GM21390 (cell line): Measurements from ENCODE around the gene FCGR2B.
"Not testable (repeated sequence)": the region's sequence is repeated elsewhere in the genome, so short reads cannot be mapped to it uniquely, and the experiment has no call there.

Experiments
- ATAC-seq: cut with Tn5 transposase; IDR thresholded peaks from one replicate; pipeline ENCODE4 v1.9.1; 2021; ENCODE audit not compliant: unreplicated experiment

Gene FCGR2B

DNA sequence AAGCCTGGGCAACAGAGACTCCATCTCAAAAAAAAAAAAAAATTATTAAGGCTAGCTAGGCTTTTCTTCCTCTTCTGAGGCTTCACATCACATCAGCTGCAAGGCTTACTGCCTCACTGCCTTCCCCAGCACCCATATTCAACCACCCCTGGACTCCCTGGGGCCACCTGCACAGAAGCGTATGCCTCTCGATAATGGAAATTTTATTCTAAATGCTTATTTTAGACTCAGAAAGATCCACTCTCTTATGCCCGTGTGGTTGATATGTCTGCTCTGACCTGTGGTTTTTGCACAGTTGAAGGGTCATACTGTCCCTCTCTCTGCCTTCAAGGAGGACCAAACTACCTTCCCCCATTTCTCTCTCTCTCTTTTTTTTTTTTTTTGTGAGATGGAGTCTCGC lies 42.6 kb downstream of the FCGR2B start:
- no peak for ATAC-seq

DNA sequence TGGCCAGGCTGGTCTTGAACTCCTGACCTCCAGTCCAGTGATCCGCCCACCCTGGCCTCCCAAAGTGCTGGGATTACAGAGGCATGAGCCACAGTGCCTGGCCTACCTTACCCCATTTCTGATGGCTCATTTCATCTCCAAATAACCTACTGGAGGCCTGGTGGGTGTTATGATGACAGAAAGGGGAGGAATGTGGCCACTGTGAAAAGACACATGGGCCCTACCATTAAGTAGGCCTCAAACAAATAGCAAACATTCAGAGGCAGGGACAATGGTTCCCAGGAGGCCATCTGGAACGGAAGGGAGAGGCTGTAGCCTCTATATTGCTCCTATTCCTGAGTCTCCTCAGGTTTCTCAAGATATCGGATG lies 43.2 kb downstream of the FCGR2B start:
- no peak for ATAC-seq

DNA sequence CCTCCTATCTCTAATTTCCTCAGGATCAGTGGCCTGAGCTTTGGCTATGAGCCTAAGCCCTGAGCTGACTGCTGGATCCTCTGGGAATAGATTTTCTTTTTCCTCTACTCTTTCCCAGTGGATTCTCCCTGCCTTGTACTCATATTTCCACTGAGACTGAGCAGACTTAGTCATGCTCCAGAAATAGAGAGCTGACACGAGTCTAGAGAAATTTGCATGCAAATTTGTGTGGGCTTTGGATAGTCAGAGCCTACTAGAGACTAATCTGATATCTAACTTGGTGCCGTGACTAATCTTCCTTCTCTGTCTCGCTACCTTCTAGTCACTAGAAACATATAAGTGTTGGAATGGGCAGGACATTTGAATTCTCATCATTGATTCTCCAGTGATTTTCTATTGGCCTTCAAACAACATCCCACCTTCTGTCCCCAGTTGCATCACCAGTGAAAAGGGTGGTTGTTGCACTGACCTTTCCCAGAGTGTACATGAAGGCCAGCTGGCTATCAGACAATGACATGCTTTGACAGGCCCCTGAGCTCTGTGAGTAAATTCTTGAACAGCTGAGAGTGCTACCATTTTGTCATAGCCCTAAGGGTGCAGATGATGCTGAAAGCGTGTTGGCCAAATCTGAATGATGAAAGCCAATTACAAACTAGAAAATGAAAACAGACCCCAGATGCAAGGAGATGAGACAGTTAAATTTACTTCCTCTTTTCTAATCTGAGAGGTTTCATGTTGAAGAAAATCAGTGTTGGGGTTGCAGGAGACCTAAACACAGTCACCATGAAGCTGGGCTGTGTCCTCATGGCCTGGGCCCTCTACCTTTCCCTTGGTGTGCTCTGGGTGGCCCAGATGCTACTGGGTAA lies 43.8 kb downstream of the FCGR2B start, which contains the start of gene FCRLA:
FCRLA (plus strand) TSS at position 748 of the 866 bp plus-strand sequence; CDS start at position 784, 36 bp downstream.
- peak; percentile 64 for ATAC-seq

DNA sequence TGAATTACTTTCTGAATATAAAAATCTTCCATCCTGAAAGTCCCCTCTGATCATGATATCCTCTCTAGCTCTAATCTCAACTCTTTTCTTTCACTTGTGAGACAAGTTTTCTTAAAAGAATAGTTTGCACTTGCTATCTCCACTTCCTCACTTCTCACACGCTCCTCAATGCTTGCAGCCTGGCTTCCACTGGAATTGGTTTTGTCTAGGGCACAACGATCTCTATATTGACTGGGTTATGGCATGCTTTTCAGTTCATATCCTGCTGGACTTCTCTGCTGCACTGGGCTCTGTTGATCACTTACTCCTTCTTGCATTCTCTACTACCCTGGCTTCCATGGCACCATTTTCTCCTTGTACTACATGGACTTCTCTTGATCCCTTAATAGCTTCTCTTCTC lies 44.6 kb downstream of the FCGR2B start:
- ATAC-seq = no peak

- no peak for ATAC-seq
Measured at GRCh38 chr1:161709373-161709772, 46.4 kb downstream of the FCGR2B start.

DNA sequence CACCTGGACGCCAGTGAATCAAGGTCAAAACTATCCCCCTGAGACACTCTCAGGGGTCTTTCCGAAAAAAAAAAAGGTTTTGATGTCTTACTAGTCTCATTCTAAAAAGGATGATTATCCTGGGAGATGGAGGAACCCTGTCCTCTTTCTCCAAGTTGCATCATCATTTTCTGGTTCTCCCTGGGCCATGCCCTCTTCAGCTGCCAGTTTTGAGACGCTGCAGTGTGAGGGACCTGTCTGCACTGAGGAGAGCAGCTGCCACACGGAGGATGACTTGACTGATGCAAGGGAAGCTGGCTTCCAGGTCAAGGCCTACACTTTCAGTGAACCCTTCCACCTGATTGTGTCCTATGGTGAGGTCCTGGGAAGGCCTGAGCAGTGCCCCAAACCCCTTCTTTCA lies 47.6 kb downstream of the FCGR2B start:
- ATAC-seq = no peak

- peak; percentile 60 for ATAC-seq
Measured at GRCh38 chr1:161718559-161719324, 55.8 kb downstream of the FCGR2B start.

DNA sequence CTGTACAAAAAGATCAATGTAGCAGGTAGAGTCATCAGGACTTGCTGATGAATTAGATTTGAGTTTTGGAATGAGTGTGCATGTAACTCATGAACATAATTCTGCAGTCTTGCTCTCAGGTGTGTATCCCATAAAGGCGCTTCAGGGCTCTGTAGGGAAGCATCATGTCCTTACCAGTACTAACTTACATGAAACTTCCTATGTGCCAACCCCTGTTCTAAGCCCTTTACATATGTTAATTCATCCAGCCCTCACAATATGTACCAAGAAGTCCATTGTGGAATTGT lies 56.3 kb downstream of the FCGR2B start:
- peak; percentile 32 for ATAC-seq

GRCh38 chr1:161720422-161720821 lies 57.5 kb downstream of the FCGR2B start:
- no peak for ATAC-seq

DNA sequence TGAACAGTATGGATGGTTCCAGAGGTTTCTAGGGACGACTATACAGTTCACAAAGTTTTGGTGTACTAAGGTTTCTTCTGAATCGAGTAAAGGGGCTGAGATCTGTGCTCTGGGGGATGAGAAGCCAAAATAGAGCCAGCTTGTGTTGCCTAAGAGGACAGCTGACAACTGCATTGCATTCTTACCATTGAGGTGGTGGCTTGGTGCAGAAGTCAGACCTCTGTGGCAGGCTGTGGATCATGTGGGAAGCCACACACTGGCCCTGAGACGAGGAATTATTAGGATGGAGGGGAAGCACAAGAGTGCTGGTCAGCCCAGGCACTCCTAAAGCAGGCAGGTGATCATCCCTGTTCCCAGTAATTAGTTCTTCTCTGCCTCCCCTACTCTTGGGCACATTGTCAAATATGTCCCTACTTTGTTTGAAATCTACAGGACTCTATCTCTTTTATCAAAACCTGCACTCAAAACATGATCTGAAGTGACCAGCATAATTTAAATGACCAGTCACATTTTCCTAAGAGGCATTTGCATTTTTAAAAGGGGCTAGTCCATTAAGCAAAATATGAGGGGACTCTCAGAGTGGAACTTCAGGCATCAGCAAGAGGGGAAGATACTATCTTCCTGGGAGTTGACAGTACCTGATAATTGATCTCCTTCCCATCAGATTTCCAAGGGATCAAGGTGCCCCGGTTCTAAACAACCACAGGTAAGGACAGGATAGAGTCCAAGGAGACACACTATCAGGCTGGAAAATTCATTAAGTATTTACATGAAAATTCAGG lies 58.2 kb downstream of the FCGR2B start, which contains the start of gene FCRLB:
FCRLB (plus strand) TSS at position 589 of the 782 bp plus-strand sequence. CDS start 1,129 bp downstream, outside the sequence.
- no peak for ATAC-seq

- no peak for ATAC-seq
Measured at GRCh38 chr1:161721738-161722343, 58.9 kb downstream of the FCGR2B start.

- no peak for ATAC-seq
Measured at GRCh38 chr1:161722406-161722805, 59.5 kb downstream of the FCGR2B start.

GRCh38 chr1:161723459-161724141 lies 60.7 kb downstream of the FCGR2B start:
- ATAC-seq = no peak

DNA sequence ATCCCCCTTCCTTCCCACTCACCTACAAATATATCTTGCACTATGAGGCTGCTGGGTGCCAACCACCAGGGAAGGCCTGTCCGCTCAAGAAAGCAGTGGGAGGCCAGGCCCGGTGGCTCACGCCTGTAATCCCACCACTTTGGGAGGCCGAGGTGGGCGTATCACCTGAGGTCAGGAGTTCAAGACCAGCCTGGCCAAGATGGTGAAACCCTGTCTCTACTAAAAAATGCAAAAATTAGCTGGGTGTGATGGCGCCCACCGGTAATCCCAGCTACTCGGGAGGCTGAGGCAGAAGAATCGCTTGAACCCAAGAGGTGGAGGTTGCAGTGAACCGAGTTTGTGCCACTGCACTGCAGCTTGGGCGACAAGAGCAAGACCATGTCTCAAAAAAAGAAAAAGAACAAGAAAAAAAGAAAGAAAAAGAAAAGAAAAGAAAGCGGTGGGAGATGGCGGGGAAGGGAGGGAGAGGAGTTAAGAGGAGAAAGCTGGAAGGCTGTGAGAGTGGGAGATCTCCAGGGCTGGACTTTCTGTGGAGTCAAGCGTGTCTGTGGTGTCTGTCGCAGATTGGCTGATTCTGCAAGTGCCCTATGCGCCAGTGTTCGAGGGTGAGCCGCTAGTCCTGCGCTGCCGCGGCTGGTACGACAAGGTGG lies 62.4 kb downstream of the FCGR2B start:
- not testable (repeated sequence) for ATAC-seq

- ATAC-seq = peak; percentile 22
Measured at GRCh38 chr1:161725908-161726472, 63.0 kb downstream of the FCGR2B start.

- peak; percentile 53 for ATAC-seq
Measured at GRCh38 chr1:161726473-161727255, 63.7 kb downstream of the FCGR2B start.

- ATAC-seq = peak; percentile 14
Measured at GRCh38 chr1:161727256-161727924, 64.4 kb downstream of the FCGR2B start.
